Measurements from ENCODE around the gene JUN.
A peak's percentile ranks its signal among the peaks of the same experiment; 100 is the strongest.

The JUN gene

GRCh38 chr1:58781541-58782177 lies 2.2 kb downstream of the JUN start:
- no peaks in the 10 kb centered on the region for H3K9me3 ChIP-seq (ENCODE audit: control insufficient read depth in 1 of 2, low read length in 2 of 2)
- peaks cover 4 to 14% of the 10 kb centered on the region in 2 donors for H3K36me3 ChIP-seq (ENCODE audit: control insufficient read depth in 1 of 2, insufficient read depth in 2 of 2, low read length in 2 of 2)
- H3K4me3 ChIP-seq (ENCODE audit: low read depth in 1 of 2, low read length in 2 of 2) = peak overlapping the region; percentile 85 to 94
- no peaks in the 10 kb centered on the region for H3K27me3 ChIP-seq (ENCODE audit: low read depth, low read length)
- H3K27ac ChIP-seq (ENCODE audit: low read length) = peak overlapping the region; percentile 98
- H3K4me1 ChIP-seq (ENCODE audit: control insufficient read depth in 1 of 2, insufficient read depth in 2 of 2, low read length in 2 of 2) = peaks cover 0 to 7% of the 10 kb centered on the region in 2 donors

- Histone ChIP-seq H3K4me3 (ENCODE audit: low read depth in 1 of 2, low read length in 2 of 2) (peak overlapping the region; percentile 85 to 94), H3K36me3 (ENCODE audit: control insufficient read depth in 1 of 2, insufficient read depth in 2 of 2, low read length in 2 of 2) (peaks cover 4 to 14% of the 10 kb centered on the region in 2 donors), H3K9me3 (ENCODE audit: control insufficient read depth in 1 of 2, low read length in 2 of 2) (no peaks in the 10 kb centered on the region), H3K27ac (ENCODE audit: low read length) (peak overlapping the region; percentile 98), H3K4me1 (ENCODE audit: control insufficient read depth in 1 of 2, insufficient read depth in 2 of 2, low read length in 2 of 2) (peaks cover 0 to 6% of the 10 kb centered on the region in 2 donors), H3K27me3 (ENCODE audit: low read depth, low read length) (no peaks in the 10 kb centered on the region)
These were observed 2.9 kb downstream of the JUN start for GRCh38 chr1:58780836-58781452.

GRCh38 chr1:58780411-58780810 lies 3.4 kb downstream of the JUN start:
- Histone ChIP-seq H3K27me3 (ENCODE audit: low read depth, low read length) (no peaks in the 10 kb centered on the region), H3K4me3 (ENCODE audit: low read depth in 1 of 2, low read length in 2 of 2) (peak overlapping the region; percentile 85 to 94), H3K9me3 (ENCODE audit: control insufficient read depth in 1 of 2, low read length in 2 of 2) (no peaks in the 10 kb centered on the region), H3K27ac (ENCODE audit: low read length) (peak overlapping the region; percentile 98), H3K4me1 (ENCODE audit: control insufficient read depth in 1 of 2, insufficient read depth in 2 of 2, low read length in 2 of 2) (peaks cover 0 to under 1% of the 10 kb centered on the region in 2 donors), H3K36me3 (ENCODE audit: control insufficient read depth in 1 of 2, insufficient read depth in 2 of 2, low read length in 2 of 2) (peaks cover 4 to 14% of the 10 kb centered on the region in 2 donors)

- H3K36me3 ChIP-seq (ENCODE audit: control insufficient read depth in 1 of 2, insufficient read depth in 2 of 2, low read length in 2 of 2) = peaks cover 4 to 14% of the 10 kb centered on the region in 2 donors
- peak overlapping the region; percentile 85 to 94 for H3K4me3 ChIP-seq (ENCODE audit: low read depth in 1 of 2, low read length in 2 of 2)
- H3K27ac ChIP-seq (ENCODE audit: low read length) = peak overlapping the region; percentile 98
- no peaks in the 10 kb centered on the region for H3K27me3 ChIP-seq (ENCODE audit: low read depth, low read length)
- no peaks in the 10 kb centered on the region for H3K9me3 ChIP-seq (ENCODE audit: control insufficient read depth in 1 of 2, low read length in 2 of 2)
- H3K4me1 ChIP-seq (ENCODE audit: control insufficient read depth in 1 of 2, insufficient read depth in 2 of 2, low read length in 2 of 2) = no peaks in the 10 kb centered on the region
These were observed 4.0 kb downstream of the JUN start for GRCh38 chr1:58779801-58780382.

- Histone ChIP-seq H3K9me3 (ENCODE audit: control insufficient read depth in 1 of 2, low read length in 2 of 2) (no peaks in the 10 kb centered on the region), H3K27me3 (ENCODE audit: low read depth, low read length) (no peaks in the 10 kb centered on the region), H3K4me1 (ENCODE audit: control insufficient read depth in 1 of 2, insufficient read depth in 2 of 2, low read length in 2 of 2) (no peaks in the 10 kb centered on the region), H3K36me3 (ENCODE audit: control insufficient read depth in 1 of 2, insufficient read depth in 2 of 2, low read length in 2 of 2) (peaks cover 4 to 7% of the 10 kb centered on the region in 2 donors), H3K27ac (ENCODE audit: low read length) (peak overlapping the region; percentile 98), H3K4me3 (ENCODE audit: low read depth in 1 of 2, low read length in 2 of 2) (no peak overlapping the region)
These were observed 4.6 kb downstream of the JUN start for GRCh38 chr1:58779059-58779754.

- Histone ChIP-seq H3K27me3 (ENCODE audit: low read depth, low read length) (no peaks in the 10 kb centered on the region), H3K4me1 (ENCODE audit: control insufficient read depth in 1 of 2, insufficient read depth in 2 of 2, low read length in 2 of 2) (peaks cover 0 to 1% of the 10 kb centered on the region in 2 donors), H3K9me3 (ENCODE audit: control insufficient read depth in 1 of 2, low read length in 2 of 2) (no peaks in the 10 kb centered on the region), H3K4me3 (ENCODE audit: low read depth in 1 of 2, low read length in 2 of 2) (no peak overlapping the region), H3K27ac (ENCODE audit: low read length) (no peak overlapping the region), H3K36me3 (ENCODE audit: control insufficient read depth in 1 of 2, insufficient read depth in 2 of 2, low read length in 2 of 2) (peaks cover 4% of the 10 kb centered on the region in 2 donors)
These were observed 5.4 kb downstream of the JUN start for GRCh38 chr1:58778385-58779000.

- H3K36me3 ChIP-seq (ENCODE audit: control insufficient read depth in 1 of 2, insufficient read depth in 2 of 2, low read length in 2 of 2) = no peaks in the 10 kb centered on the region
- no peak overlapping the region for H3K27ac ChIP-seq (ENCODE audit: low read length)
- no peak overlapping the region for H3K4me3 ChIP-seq (ENCODE audit: low read depth in 1 of 2, low read length in 2 of 2)
- no peaks in the 10 kb centered on the region for H3K9me3 ChIP-seq (ENCODE audit: control insufficient read depth in 1 of 2, low read length in 2 of 2)
- peaks cover 0 to 7% of the 10 kb centered on the region in 2 donors for H3K4me1 ChIP-seq (ENCODE audit: control insufficient read depth in 1 of 2, insufficient read depth in 2 of 2, low read length in 2 of 2)
- H3K27me3 ChIP-seq (ENCODE audit: low read depth, low read length) = no peaks in the 10 kb centered on the region
These were observed 9.8 kb downstream of the JUN start for GRCh38 chr1:58774027-58774426.

- Histone ChIP-seq H3K4me3 (ENCODE audit: low read depth in 1 of 2, low read length in 2 of 2) (no peak overlapping the region), H3K4me1 (ENCODE audit: control insufficient read depth in 1 of 2, insufficient read depth in 2 of 2, low read length in 2 of 2) (peaks cover 0 to 7% of the 10 kb centered on the region in 2 donors), H3K36me3 (ENCODE audit: control insufficient read depth in 1 of 2, insufficient read depth in 2 of 2, low read length in 2 of 2) (no peaks in the 10 kb centered on the region), H3K27me3 (ENCODE audit: low read depth, low read length) (no peaks in the 10 kb centered on the region), H3K27ac (ENCODE audit: low read length) (peak overlapping the region; percentile 35), H3K9me3 (ENCODE audit: control insufficient read depth in 1 of 2, low read length in 2 of 2) (no peaks in the 10 kb centered on the region)
These were observed 10.4 kb downstream of the JUN start for GRCh38 chr1:58773406-58773840.

- Histone ChIP-seq H3K27ac (ENCODE audit: low read length) (no peak overlapping the region), H3K4me3 (ENCODE audit: low read depth in 1 of 2, low read length in 2 of 2) (no peak overlapping the region), H3K27me3 (ENCODE audit: low read depth, low read length) (no peaks in the 10 kb centered on the region), H3K36me3 (ENCODE audit: control insufficient read depth in 1 of 2, insufficient read depth in 2 of 2, low read length in 2 of 2) (no peaks in the 10 kb centered on the region), H3K9me3 (ENCODE audit: control insufficient read depth in 1 of 2, low read length in 2 of 2) (no peaks in the 10 kb centered on the region), H3K4me1 (ENCODE audit: control insufficient read depth in 1 of 2, insufficient read depth in 2 of 2, low read length in 2 of 2) (peaks cover 0 to 7% of the 10 kb centered on the region in 2 donors)
These were observed 14.0 kb downstream of the JUN start for GRCh38 chr1:58769809-58770320.

- Histone ChIP-seq H3K27ac (ENCODE audit: low read length) (no peak overlapping the region), H3K27me3 (ENCODE audit: low read depth, low read length) (no peaks in the 10 kb centered on the region), H3K36me3 (ENCODE audit: control insufficient read depth in 1 of 2, insufficient read depth in 2 of 2, low read length in 2 of 2) (no peaks in the 10 kb centered on the region)
These were observed 14.7 kb downstream of the JUN start for GRCh38 chr1:58768971-58769808.

More at GRCh38 chr1:58768971-58769808, 14.7 kb downstream of the JUN start:
- H3K4me3 ChIP-seq (ENCODE audit: low read depth in 1 of 2, low read length in 2 of 2) = no peak overlapping the region
- H3K9me3 ChIP-seq (ENCODE audit: control insufficient read depth in 1 of 2, low read length in 2 of 2) = no peaks in the 10 kb centered on the region
- peaks cover 0 to 8% of the 10 kb centered on the region in 2 donors for H3K4me1 ChIP-seq (ENCODE audit: control insufficient read depth in 1 of 2, insufficient read depth in 2 of 2, low read length in 2 of 2)
